ENCODE data around the gene ERGIC1. TPM values are rescaled to one million over a fixed set of nuclear protein-coding genes. Genes with fewer than 3 reads are reported as not detected.

The ERGIC1 gene
- total RNA-seq, 4 donors from 2014 or later = 156 to 214 (median 175) TPM

DNA sequence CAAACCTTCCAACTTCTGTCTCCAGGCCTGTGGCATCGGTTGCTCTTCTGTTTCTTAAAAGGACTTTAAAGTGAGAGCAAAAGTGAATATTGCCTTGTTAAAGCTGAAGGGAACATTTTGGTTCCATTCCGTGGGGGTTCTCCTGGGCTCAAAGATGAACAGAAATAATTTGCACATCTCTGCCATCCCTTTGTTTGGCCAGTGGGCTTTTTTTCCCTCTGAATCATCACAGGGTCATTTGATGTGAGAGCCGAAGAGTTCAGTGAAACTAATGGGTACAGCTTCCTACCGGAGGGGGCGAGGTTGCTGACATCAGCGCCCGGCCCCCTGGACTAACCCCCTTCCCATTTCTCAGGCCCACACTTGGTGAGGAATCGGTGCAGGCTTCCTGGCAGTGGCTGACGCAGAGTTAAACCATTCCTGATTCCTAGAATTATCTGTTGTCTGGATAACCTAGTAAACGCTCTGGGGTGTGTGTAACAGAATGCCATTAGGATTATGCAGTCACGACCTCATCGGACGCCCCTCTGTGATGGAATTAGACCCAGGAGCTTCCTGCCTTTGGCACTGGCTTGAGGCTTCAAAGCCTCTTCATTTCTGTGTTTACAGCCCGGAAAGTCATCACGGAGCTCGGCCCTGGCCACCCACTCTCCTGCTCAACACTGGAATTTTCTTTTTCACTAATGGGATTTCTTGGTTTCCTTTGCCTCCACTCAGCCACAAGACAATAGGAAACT is 63.6 kb downstream of the ERGIC1 start:
- H3K9me3 ChIP-seq = no peaks in the 10 kb centered on the region
- H3K36me3 ChIP-seq = no peaks in the 10 kb centered on the region
- peak overlapping the region; percentile 71 to 92 (median 89) for H3K27ac ChIP-seq
- H3K27me3 ChIP-seq = no peaks in the 10 kb centered on the region
- intact Hi-C loops (cut with DNase I) = no loop called here
- H3K4me1 ChIP-seq = peaks cover 29 to 51% of the 10 kb centered on the region in 2 donors
- no peak overlapping the region for H3K4me3 ChIP-seq (replicated peaks in 1 of 3)
- 53 to 63% methylated on average over 16 of the region's 16 CpGs for WGBS, 2 donors
- TF ChIP-seq, protein P1, sequence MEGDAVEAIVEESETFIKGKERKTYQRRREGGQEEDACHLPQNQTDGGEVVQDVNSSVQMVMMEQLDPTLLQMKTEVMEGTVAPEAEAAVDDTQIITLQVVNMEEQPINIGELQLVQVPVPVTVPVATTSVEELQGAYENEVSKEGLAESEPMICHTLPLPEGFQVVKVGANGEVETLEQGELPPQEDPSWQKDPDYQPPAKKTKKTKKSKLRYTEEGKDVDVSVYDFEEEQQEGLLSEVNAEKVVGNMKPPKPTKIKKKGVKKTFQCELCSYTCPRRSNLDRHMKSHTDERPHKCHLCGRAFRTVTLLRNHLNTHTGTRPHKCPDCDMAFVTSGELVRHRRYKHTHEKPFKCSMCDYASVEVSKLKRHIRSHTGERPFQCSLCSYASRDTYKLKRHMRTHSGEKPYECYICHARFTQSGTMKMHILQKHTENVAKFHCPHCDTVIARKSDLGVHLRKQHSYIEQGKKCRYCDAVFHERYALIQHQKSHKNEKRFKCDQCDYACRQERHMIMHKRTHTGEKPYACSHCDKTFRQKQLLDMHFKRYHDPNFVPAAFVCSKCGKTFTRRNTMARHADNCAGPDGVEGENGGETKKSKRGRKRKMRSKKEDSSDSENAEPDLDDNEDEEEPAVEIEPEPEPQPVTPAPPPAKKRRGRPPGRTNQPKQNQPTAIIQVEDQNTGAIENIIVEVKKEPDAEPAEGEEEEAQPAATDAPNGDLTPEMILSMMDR (IDR thresholded peaks at IDR 0.05) = no peak
- no peak for TF ChIP-seq POLR2A (IDR thresholded peaks at IDR 0.05)
- DNase-seq = peak; percentile 45 to 49

GRCh38 chr5:172898218-172898842 is 64.3 kb downstream of the ERGIC1 start:
- TF ChIP-seq, protein P1 (IDR thresholded peaks at IDR 0.05) = no peak
- no peak for TF ChIP-seq POLR2A (IDR thresholded peaks at IDR 0.05)
- intact Hi-C loops (cut with DNase I) = no loop called here
- Histone ChIP-seq H3K9me3 (no peaks in the 10 kb centered on the region), H3K36me3 (no peaks in the 10 kb centered on the region), H3K4me1 (peaks cover 29 to 52% of the 10 kb centered on the region in 2 donors), H3K27ac (peak overlapping the region; percentile 71 to 92 (median 89)), H3K4me3 (replicated peaks in 1 of 3) (no peak overlapping the region), H3K27me3 (no peaks in the 10 kb centered on the region)
- no peak for DNase-seq
- 86 to 100% methylated on average over 2 to 3 of the region's 3 CpGs for WGBS, 2 donors

DNA sequence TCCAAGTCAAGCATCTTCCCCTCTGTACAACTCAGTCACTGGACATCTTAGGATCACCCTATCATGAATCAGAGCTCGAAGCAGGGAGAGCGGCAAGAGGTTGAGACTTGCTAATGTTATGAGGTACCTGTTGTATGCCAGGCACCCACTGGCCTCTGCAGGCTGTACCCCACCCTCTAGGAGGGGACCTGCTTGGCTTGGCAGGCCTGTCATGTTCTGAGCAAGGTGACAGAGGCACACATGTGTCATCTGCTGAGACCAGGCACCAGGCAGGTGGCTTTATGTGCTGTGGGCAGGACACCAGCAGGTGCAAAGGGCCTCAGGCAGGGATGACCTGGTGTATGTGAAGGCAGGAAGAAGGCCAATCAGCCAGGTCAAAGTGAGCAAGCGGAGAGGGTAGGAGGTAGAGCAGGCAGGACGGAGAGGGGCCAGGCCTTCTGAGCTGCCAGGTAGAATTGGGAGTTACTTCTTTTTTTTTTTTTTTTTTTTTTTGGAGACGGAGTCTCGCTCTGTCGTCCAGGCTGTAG is 64.9 kb downstream of the ERGIC1 start:
- peak overlapping the region; percentile 71 to 92 (median 89) for H3K27ac ChIP-seq
- DNase-seq = no peak
- no peak for TF ChIP-seq POLR2A (IDR thresholded peaks at IDR 0.05)
- TF ChIP-seq, protein P1 (IDR thresholded peaks at IDR 0.05) = no peak
- no peaks in the 10 kb centered on the region for H3K27me3 ChIP-seq
- intact Hi-C loops (cut with DNase I) = no loop called here
- H3K4me1 ChIP-seq = peaks cover 35 to 57% of the 10 kb centered on the region in 2 donors
- H3K9me3 ChIP-seq = no peaks in the 10 kb centered on the region
- 94 to 100% methylated on average over 7 of the region's 7 CpGs for WGBS, 2 donors
- H3K4me3 ChIP-seq (replicated peaks in 1 of 3) = no peak overlapping the region
- no peaks in the 10 kb centered on the region for H3K36me3 ChIP-seq

GRCh38 chr5:172899436-172899835 is 65.4 kb downstream of the ERGIC1 start:
- Histone ChIP-seq H3K4me1 (peaks cover 40 to 63% of the 10 kb centered on the region in 2 donors), H3K36me3 (no peaks in the 10 kb centered on the region), H3K9me3 (no peaks in the 10 kb centered on the region), H3K4me3 (replicated peaks in 1 of 3) (no peak overlapping the region), H3K27ac (peak overlapping the region in 1 of 3 donors; percentile 99), H3K27me3 (no peaks in the 10 kb centered on the region)
- no peak for TF ChIP-seq POLR2A (IDR thresholded peaks at IDR 0.05)
- TF ChIP-seq, protein P1 (IDR thresholded peaks at IDR 0.05) = no peak
- WGBS, 2 donors = 92 to 94% methylated on average over 7 of the region's 7 CpGs
- intact Hi-C loops (cut with DNase I) = no loop called here
- DNase-seq = no peak

Data from thyroid gland (tissue), 4 donors.